ENCODE measurements around the gene ABHD16B.

The ABHD16B gene

GRCh38 chr20:63823691-63824311, 37.5 kb upstream of the ABHD16B start:
- POLR2A ChIA-PET = no interaction called here
- DNase-seq (ENCODE audit: low read depth, low spot score) = no peak
- TF ChIP-seq, protein P1, sequence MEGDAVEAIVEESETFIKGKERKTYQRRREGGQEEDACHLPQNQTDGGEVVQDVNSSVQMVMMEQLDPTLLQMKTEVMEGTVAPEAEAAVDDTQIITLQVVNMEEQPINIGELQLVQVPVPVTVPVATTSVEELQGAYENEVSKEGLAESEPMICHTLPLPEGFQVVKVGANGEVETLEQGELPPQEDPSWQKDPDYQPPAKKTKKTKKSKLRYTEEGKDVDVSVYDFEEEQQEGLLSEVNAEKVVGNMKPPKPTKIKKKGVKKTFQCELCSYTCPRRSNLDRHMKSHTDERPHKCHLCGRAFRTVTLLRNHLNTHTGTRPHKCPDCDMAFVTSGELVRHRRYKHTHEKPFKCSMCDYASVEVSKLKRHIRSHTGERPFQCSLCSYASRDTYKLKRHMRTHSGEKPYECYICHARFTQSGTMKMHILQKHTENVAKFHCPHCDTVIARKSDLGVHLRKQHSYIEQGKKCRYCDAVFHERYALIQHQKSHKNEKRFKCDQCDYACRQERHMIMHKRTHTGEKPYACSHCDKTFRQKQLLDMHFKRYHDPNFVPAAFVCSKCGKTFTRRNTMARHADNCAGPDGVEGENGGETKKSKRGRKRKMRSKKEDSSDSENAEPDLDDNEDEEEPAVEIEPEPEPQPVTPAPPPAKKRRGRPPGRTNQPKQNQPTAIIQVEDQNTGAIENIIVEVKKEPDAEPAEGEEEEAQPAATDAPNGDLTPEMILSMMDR (IDR thresholded peaks at IDR 0.05; ENCODE audit: insufficient read depth, low read length, missing control alignments) = no peak
- no peak overlapping the region for H3K4me3 ChIP-seq (ENCODE audit: low read depth, low read length)
- CTCF ChIA-PET = interaction anchor here (0.8 kb wide), 1 partner anchor 49 kb away, joined by 3 read pairs; no protein-coding TSS in a partner anchor

DNA sequence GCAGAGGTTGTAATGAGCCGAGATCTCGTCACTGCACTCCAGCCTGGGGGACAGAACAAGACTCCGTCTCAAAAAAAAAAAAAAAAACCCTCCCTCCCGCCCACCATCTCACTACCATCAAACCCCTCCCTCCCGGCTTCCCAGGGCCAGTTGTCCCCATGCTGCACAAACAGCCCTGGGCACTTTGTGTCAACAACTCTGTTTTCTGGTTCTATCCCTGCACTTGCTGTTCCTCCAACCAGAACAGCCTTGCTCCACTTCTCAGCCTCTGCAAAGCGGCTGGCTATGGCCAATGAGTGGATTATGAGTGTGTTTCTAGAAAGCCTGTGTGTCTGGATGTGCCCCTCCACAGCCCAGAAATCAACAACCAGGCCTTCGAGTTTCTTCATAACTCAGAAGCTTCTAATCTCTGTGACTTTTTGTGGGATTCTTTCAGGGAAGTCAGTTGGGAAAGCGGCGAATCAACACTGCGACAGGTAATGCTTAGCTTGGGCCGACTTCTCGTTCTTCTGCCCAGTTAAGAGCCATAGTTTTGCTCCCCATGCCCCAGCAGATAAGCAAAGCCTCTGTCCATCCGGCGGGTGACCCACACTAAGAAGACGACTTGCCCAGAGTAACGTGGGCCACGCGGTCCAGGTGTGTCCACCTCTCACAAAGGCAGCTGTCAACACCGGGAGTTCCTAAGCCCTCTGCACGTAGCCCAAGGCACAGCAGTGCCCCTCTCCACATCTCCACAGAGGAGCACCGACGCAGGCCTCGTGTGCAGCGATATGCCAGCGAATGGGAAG, 35.8 kb upstream of the ABHD16B start:
- TF ChIP-seq, protein P1 (IDR thresholded peaks at IDR 0.05; ENCODE audit: insufficient read depth, low read length, missing control alignments) = no peak
- no peak overlapping the region for H3K4me3 ChIP-seq (ENCODE audit: low read depth, low read length)
- DNase-seq (ENCODE audit: low read depth, low spot score) = no peak
- POLR2A ChIA-PET = no interaction called here
- CTCF ChIA-PET = no interaction called here

DNA sequence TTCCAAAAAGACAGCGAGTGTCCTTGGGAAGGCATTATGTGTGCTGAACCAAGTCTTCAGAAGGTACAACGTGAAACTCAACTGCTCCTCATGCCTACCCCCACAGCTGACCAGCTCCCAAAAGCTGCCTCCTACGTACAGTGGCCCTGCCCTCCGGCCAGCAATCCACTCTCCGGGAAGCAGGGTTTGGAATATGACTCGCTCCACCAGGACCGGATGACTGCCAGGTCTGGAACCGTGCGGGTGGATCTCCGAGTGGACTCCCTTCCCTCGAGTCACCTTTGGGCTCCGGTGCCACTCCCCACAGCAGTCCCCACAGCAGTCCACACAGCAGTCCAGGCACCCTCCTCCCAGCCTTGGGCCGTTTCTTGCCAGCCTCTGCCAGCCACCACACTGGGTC, 34.5 kb upstream of the ABHD16B start:
- no peak overlapping the region for H3K4me3 ChIP-seq (ENCODE audit: low read depth, low read length)
- POLR2A ChIA-PET = no interaction called here
- TF ChIP-seq, protein P1 (IDR thresholded peaks at IDR 0.05; ENCODE audit: insufficient read depth, low read length, missing control alignments) = no peak
- no peak for DNase-seq (ENCODE audit: low read depth, low spot score)
- CTCF ChIA-PET = no interaction called here

- DNase-seq (ENCODE audit: low read depth, low spot score) = no peak
- CTCF ChIA-PET = no interaction called here
- no peak overlapping the region for H3K4me3 ChIP-seq (ENCODE audit: low read depth, low read length)
- TF ChIP-seq, protein P1 (IDR thresholded peaks at IDR 0.05; ENCODE audit: insufficient read depth, low read length, missing control alignments) = no peak
- POLR2A ChIA-PET = no interaction called here
Measured at GRCh38 chr20:63828124-63828523, 33.2 kb upstream of the ABHD16B start.

GRCh38 chr20:63828545-63828944, 32.8 kb upstream of the ABHD16B start:
- no peak for DNase-seq (ENCODE audit: low read depth, low spot score)
- POLR2A ChIA-PET = no interaction called here
- CTCF ChIA-PET = no interaction called here
- H3K4me3 ChIP-seq (ENCODE audit: low read depth, low read length) = no peak overlapping the region
- TF ChIP-seq, protein P1 (IDR thresholded peaks at IDR 0.05; ENCODE audit: insufficient read depth, low read length, missing control alignments) = no peak

DNA sequence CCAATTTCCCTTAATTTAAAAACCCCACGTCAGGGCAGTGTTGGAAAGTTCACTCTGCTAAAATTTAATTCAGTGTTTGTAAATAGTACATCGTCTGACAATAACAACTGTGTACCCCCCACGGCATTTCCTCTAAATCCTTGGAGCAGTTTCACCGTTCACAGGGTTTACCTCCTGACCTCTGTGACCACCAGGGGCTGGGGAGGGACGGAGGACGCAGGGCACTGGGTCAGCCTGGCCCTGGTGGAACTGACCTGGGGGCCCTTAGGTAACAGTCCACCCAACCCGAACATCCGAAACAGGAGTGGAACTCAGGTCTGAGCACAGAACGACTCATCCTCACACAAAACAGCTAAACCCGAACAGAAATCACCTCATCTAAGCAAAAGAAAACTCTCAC, 32.3 kb upstream of the ABHD16B start:
- POLR2A ChIA-PET = no interaction called here

More for the DNA sequence above, 32.3 kb upstream of the ABHD16B start:
- no peak overlapping the region for H3K4me3 ChIP-seq (ENCODE audit: low read depth, low read length)
- TF ChIP-seq, protein P1 (IDR thresholded peaks at IDR 0.05; ENCODE audit: insufficient read depth, low read length, missing control alignments) = no peak
- DNase-seq (ENCODE audit: low read depth, low spot score) = no peak
- CTCF ChIA-PET = no interaction called here
